Measurements from ENCODE around the gene HOATZ.
A peak's percentile ranks its signal among the peaks of the same experiment; 100 is the strongest.

The HOATZ gene

DNA sequence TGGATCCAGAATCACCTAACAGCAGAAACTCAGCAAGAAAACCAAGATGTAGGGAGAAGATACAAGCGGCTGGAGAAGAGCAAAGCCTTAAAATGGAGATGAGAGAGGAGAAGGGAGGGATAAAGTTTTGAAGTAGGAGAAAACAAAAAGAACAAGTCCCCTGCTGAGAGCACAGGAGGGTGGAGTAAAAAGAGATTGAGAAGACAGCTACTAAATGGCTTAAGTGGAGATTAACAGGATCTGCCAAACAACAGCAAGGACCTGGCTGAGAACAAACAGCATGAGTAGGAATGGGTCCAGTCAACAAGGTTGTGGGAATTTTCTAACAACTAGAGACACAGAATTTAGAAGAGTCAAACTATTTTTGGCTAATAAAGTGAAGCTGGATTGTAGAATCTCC, 20.5 kb upstream of the HOATZ start:
- no peak for DNase-seq (ENCODE audit: low read depth)

DNA sequence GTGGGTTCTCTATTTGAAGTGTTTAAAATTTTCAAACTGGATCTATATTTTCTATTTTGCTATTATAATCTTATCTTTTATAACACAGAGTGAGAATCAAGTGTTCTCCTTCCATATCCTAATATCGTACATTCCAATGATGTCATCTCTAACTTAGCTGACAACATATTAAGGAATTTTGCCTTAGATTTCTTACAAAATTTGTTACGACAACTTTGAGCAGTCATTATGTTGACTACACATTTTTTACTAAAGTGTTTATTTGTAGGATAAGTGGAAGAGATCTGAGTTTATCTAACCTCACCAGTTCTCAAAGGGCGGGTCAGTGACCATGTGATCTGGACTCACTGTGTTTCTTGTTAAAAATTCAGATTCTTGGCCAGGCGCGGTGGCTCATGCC, 15.1 kb upstream of the HOATZ start:
- H3K9ac ChIP-seq (ENCODE audit: low read length): no peak overlapping the region
- DNase-seq (ENCODE audit: low read depth): no peak
- H3K9me3 ChIP-seq (ENCODE audit: control insufficient read depth, low read length): no peaks in the 10 kb centered on the region
- H3K36me3 ChIP-seq (ENCODE audit: control insufficient read depth, insufficient read depth, low read length, severe bottlenecking): no peaks in the 10 kb centered on the region
- no peaks in the 10 kb centered on the region for H3K27me3 ChIP-seq (replicated peaks; ENCODE audit: control insufficient read depth, insufficient read depth, low read length)
- no peaks in the 10 kb centered on the region for H3K4me1 ChIP-seq (ENCODE audit: control insufficient read depth, insufficient read depth, low read length)
- H3K4me3 ChIP-seq (ENCODE audit: low read length): no peak overlapping the region

More for the DNA sequence above, 20.5 kb upstream of the HOATZ start:
- Histone ChIP-seq H3K36me3 (ENCODE audit: control insufficient read depth, insufficient read depth, low read length, severe bottlenecking) (no peaks in the 10 kb centered on the region), H3K9ac (ENCODE audit: low read length) (no peak overlapping the region), H3K27me3 (replicated peaks; ENCODE audit: control insufficient read depth, insufficient read depth, low read length) (no peaks in the 10 kb centered on the region), H3K9me3 (ENCODE audit: control insufficient read depth, low read length) (peaks cover 4% of the 10 kb centered on the region), H3K4me3 (ENCODE audit: low read length) (no peak overlapping the region), H3K4me1 (ENCODE audit: control insufficient read depth, insufficient read depth, low read length) (no peaks in the 10 kb centered on the region)

- Histone ChIP-seq H3K9me3 (ENCODE audit: control insufficient read depth, low read length) (no peaks in the 10 kb centered on the region), H3K4me1 (ENCODE audit: control insufficient read depth, insufficient read depth, low read length) (no peaks in the 10 kb centered on the region), H3K36me3 (ENCODE audit: control insufficient read depth, insufficient read depth, low read length, severe bottlenecking) (no peaks in the 10 kb centered on the region), H3K27me3 (replicated peaks; ENCODE audit: control insufficient read depth, insufficient read depth, low read length) (no peaks in the 10 kb centered on the region), H3K9ac (ENCODE audit: low read length) (no peak overlapping the region), H3K4me3 (ENCODE audit: low read length) (no peak overlapping the region)
- DNase-seq (ENCODE audit: low read depth): no peak
These were observed 14.1 kb upstream of the HOATZ start for GRCh38 chr11:111500481-111500880.

DNA sequence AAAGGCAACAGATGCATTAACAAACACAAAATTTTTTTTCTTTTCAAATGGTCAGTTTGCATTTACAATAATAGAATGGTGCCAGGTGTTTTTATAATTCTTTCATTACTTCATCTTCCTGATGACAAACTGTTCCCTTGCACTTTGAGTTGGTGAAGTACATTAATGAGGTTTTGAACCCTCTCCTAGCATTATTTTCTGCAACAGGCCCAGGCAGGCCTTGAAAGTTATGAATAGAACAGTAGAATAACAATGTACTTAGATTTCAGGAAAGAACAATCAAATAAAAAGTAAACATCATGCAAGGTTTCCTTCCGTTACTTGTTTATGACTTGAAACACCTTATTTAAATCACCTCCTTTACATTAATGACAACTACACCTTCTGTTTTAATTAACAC, 12.0 kb upstream of the HOATZ start:
- Histone ChIP-seq H3K9ac (ENCODE audit: low read length) (no peak overlapping the region), H3K9me3 (ENCODE audit: control insufficient read depth, low read length) (no peaks in the 10 kb centered on the region), H3K4me3 (ENCODE audit: low read length) (no peak overlapping the region), H3K27me3 (replicated peaks; ENCODE audit: control insufficient read depth, insufficient read depth, low read length) (no peaks in the 10 kb centered on the region), H3K4me1 (ENCODE audit: control insufficient read depth, insufficient read depth, low read length) (no peaks in the 10 kb centered on the region), H3K36me3 (ENCODE audit: control insufficient read depth, insufficient read depth, low read length, severe bottlenecking) (no peaks in the 10 kb centered on the region)
- no peak for DNase-seq (ENCODE audit: low read depth)

- Histone ChIP-seq H3K9me3 (ENCODE audit: control insufficient read depth, low read length) (no peaks in the 10 kb centered on the region), H3K36me3 (ENCODE audit: control insufficient read depth, insufficient read depth, low read length, severe bottlenecking) (no peaks in the 10 kb centered on the region)
These were observed 4.3 kb upstream of the HOATZ start for GRCh38 chr11:111510311-111510710.

DNA sequence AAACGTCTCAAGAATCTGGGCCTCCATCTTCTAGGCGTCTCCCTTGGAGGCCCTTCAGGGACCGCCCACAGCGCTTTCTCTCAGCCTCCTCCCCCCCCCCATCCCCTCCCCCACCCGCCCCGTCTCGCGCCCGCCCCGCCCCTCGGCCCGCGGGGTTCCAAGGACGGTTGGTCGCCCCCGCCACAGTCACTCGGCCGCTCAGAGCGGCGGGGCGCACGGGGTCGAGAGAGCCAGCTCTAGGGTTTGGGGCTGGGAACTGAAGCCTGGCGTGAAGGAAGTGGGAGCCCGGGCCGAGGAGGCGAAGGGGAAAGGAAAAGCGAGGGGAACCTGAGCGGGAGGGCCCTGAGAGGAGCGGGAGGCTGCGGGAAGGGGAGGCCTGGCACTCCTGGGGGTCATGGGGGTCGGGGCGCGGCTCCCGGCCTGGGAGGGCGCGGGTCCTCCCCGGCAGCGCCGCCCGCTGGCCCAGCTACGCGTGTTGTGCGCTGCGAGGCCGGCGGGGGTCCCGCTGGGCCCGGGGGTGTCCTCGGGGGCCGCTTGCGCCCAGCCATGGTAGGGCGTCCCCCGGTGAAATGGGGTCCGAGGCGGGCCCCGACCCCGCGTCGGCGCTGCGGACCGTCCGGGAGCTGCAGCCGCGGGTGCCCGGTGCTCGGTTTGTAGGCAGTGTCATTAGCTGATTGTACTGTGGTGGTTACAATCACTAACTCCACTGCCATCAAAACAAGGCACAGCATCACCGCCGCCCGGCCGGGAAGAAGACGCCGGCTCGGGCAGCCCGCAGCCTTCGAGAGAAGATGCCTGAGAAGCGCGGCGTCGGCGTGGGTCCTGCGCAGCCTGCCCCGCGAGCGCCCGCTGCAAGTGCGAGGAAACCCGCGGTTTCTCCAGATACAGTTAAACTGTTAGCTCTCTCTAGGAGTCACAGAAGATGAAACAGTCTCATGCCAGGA, 2.0 kb upstream of the HOATZ start, which contains the start of gene BTG4:
Gene BTG4, minus strand, starts transcription at position 91 of the 944 bp plus-strand sequence. CDS start 13,610 bp downstream, outside the sequence.
- DNase-seq (ENCODE audit: low read depth): no peak
- no peaks in the 10 kb centered on the region for H3K9me3 ChIP-seq (ENCODE audit: control insufficient read depth, low read length)
- H3K27me3 ChIP-seq (replicated peaks; ENCODE audit: control insufficient read depth, insufficient read depth, low read length): no peaks in the 10 kb centered on the region
- H3K4me1 ChIP-seq (ENCODE audit: control insufficient read depth, insufficient read depth, low read length): no peaks in the 10 kb centered on the region
- peak within 1 kb of the TSS; percentile 78 for H3K4me3 ChIP-seq (ENCODE audit: low read length)
- no peaks in the 10 kb centered on the region for H3K36me3 ChIP-seq (ENCODE audit: control insufficient read depth, insufficient read depth, low read length, severe bottlenecking)
- H3K9ac ChIP-seq (ENCODE audit: low read length): peak within 1 kb of the TSS; percentile 75

More at GRCh38 chr11:111510311-111510710, 4.3 kb upstream of the HOATZ start:
- Histone ChIP-seq H3K4me1 (ENCODE audit: control insufficient read depth, insufficient read depth, low read length) (no peaks in the 10 kb centered on the region), H3K27me3 (replicated peaks; ENCODE audit: control insufficient read depth, insufficient read depth, low read length) (no peaks in the 10 kb centered on the region), H3K9ac (ENCODE audit: low read length) (no peak overlapping the region), H3K4me3 (ENCODE audit: low read length) (no peak overlapping the region)
- peak; percentile 44 for DNase-seq (ENCODE audit: low read depth)

- peak overlapping the region; percentile 78 for H3K4me3 ChIP-seq (ENCODE audit: low read length)
- peak overlapping the region; percentile 75 for H3K9ac ChIP-seq (ENCODE audit: low read length)
- no peaks in the 10 kb centered on the region for H3K4me1 ChIP-seq (ENCODE audit: control insufficient read depth, insufficient read depth, low read length)
- no peak for DNase-seq (ENCODE audit: low read depth)
- no peaks in the 10 kb centered on the region for H3K36me3 ChIP-seq (ENCODE audit: control insufficient read depth, insufficient read depth, low read length, severe bottlenecking)
- H3K27me3 ChIP-seq (replicated peaks; ENCODE audit: control insufficient read depth, insufficient read depth, low read length): no peaks in the 10 kb centered on the region
- H3K9me3 ChIP-seq (ENCODE audit: control insufficient read depth, low read length): no peaks in the 10 kb centered on the region
These were observed 1.4 kb upstream of the HOATZ start for GRCh38 chr11:111513240-111513605.

DNA sequence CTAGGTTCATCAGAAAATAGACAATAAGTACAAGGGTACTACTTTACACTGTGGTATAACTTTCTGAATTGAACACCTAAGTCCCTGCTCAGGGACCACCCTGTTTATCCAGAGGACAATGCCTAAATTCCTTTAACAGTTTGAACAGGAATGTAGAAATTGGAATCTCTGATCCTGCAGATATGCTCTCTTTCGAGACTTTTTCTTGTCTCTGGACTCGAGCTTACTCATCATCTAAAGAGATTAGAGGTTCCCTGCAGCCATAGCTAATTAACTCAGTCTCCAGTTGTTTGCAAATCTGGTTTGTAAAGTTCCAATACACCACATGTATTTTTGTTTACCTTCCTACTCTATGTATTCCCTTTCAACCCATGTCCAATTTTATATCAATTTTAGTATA, 1.0 kb downstream of the HOATZ start:
- no peaks in the 10 kb centered on the region for H3K27me3 ChIP-seq (replicated peaks; ENCODE audit: control insufficient read depth, insufficient read depth, low read length)
- no peaks in the 10 kb centered on the region for H3K36me3 ChIP-seq (ENCODE audit: control insufficient read depth, insufficient read depth, low read length, severe bottlenecking)
- H3K4me1 ChIP-seq (ENCODE audit: control insufficient read depth, insufficient read depth, low read length): peaks cover 5% of the 10 kb centered on the region
- no peak overlapping the region for H3K9ac ChIP-seq (ENCODE audit: low read length)
- H3K9me3 ChIP-seq (ENCODE audit: control insufficient read depth, low read length): no peaks in the 10 kb centered on the region
- no peak for DNase-seq (ENCODE audit: low read depth)
- H3K4me3 ChIP-seq (ENCODE audit: low read length): no peak overlapping the region

DNA sequence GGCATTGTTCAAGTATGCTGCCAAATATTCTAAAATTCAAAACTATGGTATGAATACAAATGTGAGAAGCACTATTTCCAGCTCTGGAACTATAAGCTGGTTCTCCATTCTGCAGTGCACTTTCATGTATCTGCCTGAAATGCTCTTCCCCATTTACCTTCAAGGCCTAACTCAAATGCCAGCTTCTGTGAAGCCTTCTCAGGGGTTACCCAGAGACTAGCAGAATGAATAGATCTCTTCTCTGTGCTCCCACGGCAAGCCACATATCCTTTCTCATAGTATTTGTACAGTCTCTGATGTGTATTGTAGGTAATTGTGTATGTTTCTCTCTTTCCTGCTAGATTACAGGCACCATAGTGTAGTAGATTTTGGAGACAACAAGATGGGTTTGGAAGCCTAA, 4.1 kb downstream of the HOATZ start:
- no peaks in the 10 kb centered on the region for H3K36me3 ChIP-seq (ENCODE audit: control insufficient read depth, insufficient read depth, low read length, severe bottlenecking)
- H3K4me1 ChIP-seq (ENCODE audit: control insufficient read depth, insufficient read depth, low read length): peaks cover 12% of the 10 kb centered on the region
- no peak for DNase-seq (ENCODE audit: low read depth)
- no peaks in the 10 kb centered on the region for H3K27me3 ChIP-seq (replicated peaks; ENCODE audit: control insufficient read depth, insufficient read depth, low read length)
- H3K9ac ChIP-seq (ENCODE audit: low read length): no peak overlapping the region
- no peaks in the 10 kb centered on the region for H3K9me3 ChIP-seq (ENCODE audit: control insufficient read depth, low read length)
- no peak overlapping the region for H3K4me3 ChIP-seq (ENCODE audit: low read length)

- Histone ChIP-seq H3K27me3 (replicated peaks; ENCODE audit: control insufficient read depth, insufficient read depth, low read length) (no peaks in the 10 kb centered on the region), H3K4me3 (ENCODE audit: low read length) (no peak overlapping the region), H3K9me3 (ENCODE audit: control insufficient read depth, low read length) (no peaks in the 10 kb centered on the region), H3K4me1 (ENCODE audit: control insufficient read depth, insufficient read depth, low read length) (peaks cover 12% of the 10 kb centered on the region), H3K36me3 (ENCODE audit: control insufficient read depth, insufficient read depth, low read length, severe bottlenecking) (no peaks in the 10 kb centered on the region), H3K9ac (ENCODE audit: low read length) (no peak overlapping the region)
- peak; percentile 61 for DNase-seq (ENCODE audit: low read depth)
These were observed 6.0 kb downstream of the HOATZ start for GRCh38 chr11:111520560-111520959.

GRCh38 chr11:111521135-111521534, 6.6 kb downstream of the HOATZ start:
- H3K4me3 ChIP-seq (ENCODE audit: low read length): no peak overlapping the region
- H3K27me3 ChIP-seq (replicated peaks; ENCODE audit: control insufficient read depth, insufficient read depth, low read length): no peaks in the 10 kb centered on the region
- no peak overlapping the region for H3K9ac ChIP-seq (ENCODE audit: low read length)
- no peak for DNase-seq (ENCODE audit: low read depth)
- peaks cover 12% of the 10 kb centered on the region for H3K4me1 ChIP-seq (ENCODE audit: control insufficient read depth, insufficient read depth, low read length)
- no peaks in the 10 kb centered on the region for H3K36me3 ChIP-seq (ENCODE audit: control insufficient read depth, insufficient read depth, low read length, severe bottlenecking)
- no peaks in the 10 kb centered on the region for H3K9me3 ChIP-seq (ENCODE audit: control insufficient read depth, low read length)

Measured in adipocyte (in vitro differentiated cells).